IPS DF 6.9 (cell line): ENCODE results near the gene ZPLD1.

ENCODE experiments used
- DNase-seq: peaks from one replicate; pipeline ENCODE4 v3.0.0-alpha.2; 2013; ENCODE audit warnings: low read depth, low spot score
- H3K27ac ChIP-seq: one replicate; pipeline ENCODE4 v1.5.1; 2013; ENCODE audit warnings: low read length, control low read depth
- H3K27me3 ChIP-seq: 2 replicates; pipeline ENCODE4 v1.6.1; 2013; ENCODE audit warnings: mild to moderate bottlenecking, low read length; ENCODE audit not compliant: control insufficient read depth, insufficient read depth
- H3K36me3 ChIP-seq: 2 replicates; pipeline ENCODE4 v1.6.1; 2013; ENCODE audit warnings: low read length; ENCODE audit not compliant: control insufficient read depth, insufficient read depth
- H3K4me1 ChIP-seq: 2 replicates; pipeline ENCODE4 v1.6.1; 2013; ENCODE audit warnings: low read length; ENCODE audit not compliant: control insufficient read depth, insufficient read depth
- H3K4me3 ChIP-seq: 2 replicates; pipeline ENCODE4 v1.5.1; 2013; ENCODE audit warnings: mild to moderate bottlenecking, low read length
- H3K9me3 ChIP-seq: 2 replicates; pipeline ENCODE4 v1.6.1; 2013; ENCODE audit warnings: low read length, inconsistent platforms; ENCODE audit not compliant: control insufficient read depth, insufficient read depth
- WGBS: extraction: QIAGEN DNeasy Blood & Tissue Kit; methylation state at CpG from one replicate; pipeline ENCODE4 v1.1.7; 2013; ENCODE audit warnings: mixed read lengths, missing lambda C conversion rate; ENCODE audit not compliant: insufficient read length, insufficient coverage; 5-methylcytosine and 5-hydroxymethylcytosine counted together

Gene ZPLD1

GRCh38 chr3:102434715-102435114 is at the start of gene ZPLD1:
Gene ZPLD1 (plus strand): TSS chr3:102435015. CDS start chr3:102438488, 3,473 bp downstream.
- no peaks in the 10 kb centered on the region for H3K27me3 ChIP-seq
- no peaks in the 10 kb centered on the region for H3K36me3 ChIP-seq
- H3K27ac ChIP-seq: no peak within 1 kb of the TSS
- no peaks in the 10 kb centered on the region for H3K4me1 ChIP-seq
- no peak within 1 kb of the TSS for H3K4me3 ChIP-seq
- no peak for DNase-seq
- H3K9me3 ChIP-seq: no peaks in the 10 kb centered on the region

- no peaks in the 10 kb centered on the region for H3K27me3 ChIP-seq
- no peaks in the 10 kb centered on the region for H3K9me3 ChIP-seq
- DNase-seq: no peak
- no peaks in the 10 kb centered on the region for H3K4me1 ChIP-seq
- WGBS: no CpG with 5 or more reads among the region's 7 CpGs
- H3K36me3 ChIP-seq: no peaks in the 10 kb centered on the region
- H3K4me3 ChIP-seq: no peak overlapping the region
- no peak overlapping the region for H3K27ac ChIP-seq
Observed at GRCh38 chr3:102390171-102390864, 44.5 kb upstream of the ZPLD1 start.

GRCh38 chr3:102390916-102391315 is 43.9 kb upstream of the ZPLD1 start:
- H3K27ac ChIP-seq: no peak overlapping the region
- H3K4me1 ChIP-seq: no peaks in the 10 kb centered on the region
- no peaks in the 10 kb centered on the region for H3K36me3 ChIP-seq
- DNase-seq: no peak
- H3K27me3 ChIP-seq: no peaks in the 10 kb centered on the region
- no peak overlapping the region for H3K4me3 ChIP-seq
- H3K9me3 ChIP-seq: no peaks in the 10 kb centered on the region
- WGBS: no CpG with 5 or more reads among the region's 1 CpG

GRCh38 chr3:102391491-102391890 is 43.3 kb upstream of the ZPLD1 start:
- H3K36me3 ChIP-seq: no peaks in the 10 kb centered on the region
- no peaks in the 10 kb centered on the region for H3K9me3 ChIP-seq
- H3K4me3 ChIP-seq: no peak overlapping the region
- H3K27ac ChIP-seq: no peak overlapping the region
- no peaks in the 10 kb centered on the region for H3K27me3 ChIP-seq
- WGBS: no CpG with 5 or more reads among the region's 2 CpGs
- DNase-seq: no peak
- no peaks in the 10 kb centered on the region for H3K4me1 ChIP-seq

DNA sequence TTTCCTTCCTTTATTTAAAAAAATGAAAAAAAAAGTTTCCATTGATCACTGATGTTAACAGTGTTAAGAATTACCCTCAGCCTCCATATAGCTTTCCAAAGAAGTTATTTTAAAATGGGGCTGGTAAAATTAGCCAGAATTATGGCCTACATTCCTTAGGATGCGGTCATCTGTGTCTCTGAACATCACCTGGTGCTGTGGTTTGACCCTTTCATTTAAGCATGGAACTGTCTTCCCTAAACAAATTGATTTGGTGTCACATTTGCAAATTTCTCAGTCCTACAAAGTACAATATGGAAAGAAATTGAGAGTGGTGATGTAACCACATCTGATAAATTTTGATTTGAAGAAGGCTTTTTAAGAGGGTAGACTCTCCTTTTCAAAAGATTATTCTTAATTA is 40.3 kb upstream of the ZPLD1 start:
- no peak for DNase-seq
- H3K27ac ChIP-seq: no peak overlapping the region
- H3K36me3 ChIP-seq: no peaks in the 10 kb centered on the region
- H3K27me3 ChIP-seq: no peaks in the 10 kb centered on the region
- no CpG with 5 or more reads among the region's 1 CpG for WGBS
- no peaks in the 10 kb centered on the region for H3K4me1 ChIP-seq
- H3K9me3 ChIP-seq: no peaks in the 10 kb centered on the region
- H3K4me3 ChIP-seq: no peak overlapping the region

- no peaks in the 10 kb centered on the region for H3K9me3 ChIP-seq
- no CpG with 5 or more reads among the region's 1 CpG for WGBS
- H3K27ac ChIP-seq: no peak overlapping the region
- no peak for DNase-seq
- H3K36me3 ChIP-seq: no peaks in the 10 kb centered on the region
- no peaks in the 10 kb centered on the region for H3K4me1 ChIP-seq
- H3K4me3 ChIP-seq: no peak overlapping the region
- no peaks in the 10 kb centered on the region for H3K27me3 ChIP-seq
Observed at GRCh38 chr3:102398176-102398575, 36.6 kb upstream of the ZPLD1 start.

GRCh38 chr3:102398666-102399065 is 36.1 kb upstream of the ZPLD1 start:
- Histone ChIP-seq H3K36me3 (no peaks in the 10 kb centered on the region), H3K27ac (no peak overlapping the region), H3K9me3 (no peaks in the 10 kb centered on the region), H3K4me1 (no peaks in the 10 kb centered on the region), H3K27me3 (no peaks in the 10 kb centered on the region), H3K4me3 (no peak overlapping the region)
- WGBS: no CpG with 5 or more reads among the region's 5 CpGs
- no peak for DNase-seq

DNA sequence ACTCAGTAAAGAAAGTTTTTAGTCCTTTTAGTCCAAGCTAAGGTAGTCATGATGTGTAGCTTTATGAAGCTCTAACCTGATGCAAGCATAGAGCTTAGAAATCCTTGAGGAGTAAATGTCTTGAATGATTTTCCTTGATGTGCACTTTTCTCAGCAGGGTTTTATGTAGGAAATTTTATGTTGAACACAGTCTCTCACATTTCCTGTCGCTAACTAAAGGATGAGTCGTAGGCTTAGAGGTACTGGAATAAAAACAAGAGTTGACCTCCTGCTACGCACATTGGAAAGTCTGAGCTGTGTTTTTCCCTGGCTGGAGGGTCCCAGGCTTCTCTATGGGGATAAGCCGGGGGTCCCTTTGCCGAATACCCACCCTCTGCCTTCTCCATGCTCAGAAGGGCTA is 34.7 kb upstream of the ZPLD1 start:
- Histone ChIP-seq H3K4me3 (no peak overlapping the region), H3K27ac (no peak overlapping the region), H3K27me3 (no peaks in the 10 kb centered on the region), H3K9me3 (no peaks in the 10 kb centered on the region), H3K4me1 (no peaks in the 10 kb centered on the region), H3K36me3 (no peaks in the 10 kb centered on the region)
- DNase-seq: no peak
- no CpG with 5 or more reads among the region's 5 CpGs for WGBS

DNA sequence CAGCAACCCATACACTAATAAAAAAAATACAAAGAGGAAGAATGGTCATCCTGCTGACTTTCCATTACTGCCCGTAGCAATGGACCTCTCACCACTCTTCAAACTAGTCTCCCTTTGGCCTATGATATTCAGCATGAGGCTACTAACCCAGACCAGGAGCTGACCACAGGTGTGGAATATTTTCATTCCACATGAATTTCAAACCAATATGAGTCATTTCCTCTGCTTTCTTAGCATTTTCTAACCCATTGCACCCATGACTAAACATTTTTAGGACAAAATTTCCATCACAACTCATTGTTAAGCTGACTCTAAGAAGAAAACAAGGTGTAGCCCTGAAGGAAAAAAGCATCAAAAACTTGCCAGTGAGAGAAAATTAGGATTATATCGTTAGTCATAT is 34.0 kb upstream of the ZPLD1 start:
- Histone ChIP-seq H3K27ac (no peak overlapping the region), H3K9me3 (no peaks in the 10 kb centered on the region), H3K4me3 (no peak overlapping the region), H3K36me3 (no peaks in the 10 kb centered on the region), H3K27me3 (no peaks in the 10 kb centered on the region), H3K4me1 (no peaks in the 10 kb centered on the region)
- DNase-seq: no peak
- WGBS: no CpG with 5 or more reads among the region's 2 CpGs

DNA sequence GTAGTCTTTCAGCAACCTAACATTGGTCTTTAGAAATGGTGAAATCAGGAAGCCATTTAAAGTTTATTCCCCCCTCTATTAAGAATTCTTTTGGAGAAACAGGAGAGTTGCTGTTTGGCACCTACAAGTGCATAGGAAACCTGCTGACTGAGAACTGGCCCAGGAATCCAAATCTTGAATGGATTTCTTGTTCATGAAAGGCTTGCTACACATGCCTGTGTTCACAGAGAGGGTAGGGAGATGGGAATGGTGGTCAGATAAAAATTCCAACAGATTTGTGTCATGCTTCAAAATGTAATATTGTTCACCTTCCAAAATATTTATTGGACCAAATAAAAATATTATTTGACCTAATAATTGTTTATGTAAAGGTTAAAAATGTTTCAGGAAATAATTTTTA is 24.2 kb upstream of the ZPLD1 start:
- no peaks in the 10 kb centered on the region for H3K4me1 ChIP-seq
- no peak overlapping the region for H3K4me3 ChIP-seq
- H3K9me3 ChIP-seq: no peaks in the 10 kb centered on the region
- no peak for DNase-seq
- no peaks in the 10 kb centered on the region for H3K36me3 ChIP-seq
- H3K27ac ChIP-seq: no peak overlapping the region
- H3K27me3 ChIP-seq: no peaks in the 10 kb centered on the region

DNA sequence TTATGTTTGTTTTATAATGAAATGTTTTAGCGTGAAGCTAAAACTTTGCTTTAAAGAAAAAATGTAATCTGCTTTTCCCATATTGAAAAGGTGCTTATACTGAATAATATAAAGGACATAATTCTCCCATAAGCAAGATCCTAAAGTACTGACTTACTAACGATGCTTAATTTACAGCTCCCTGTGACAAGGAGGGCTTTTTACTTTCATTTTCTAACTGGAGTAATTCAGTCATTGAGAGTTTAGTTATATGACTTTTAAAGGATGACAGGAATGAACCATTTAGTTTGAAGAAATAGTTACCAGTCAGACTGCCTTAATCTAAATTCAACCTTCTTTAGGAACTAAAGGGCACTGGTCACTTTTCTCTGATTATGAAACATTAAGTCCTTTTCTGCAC is 19.3 kb upstream of the ZPLD1 start:
- Histone ChIP-seq H3K9me3 (no peaks in the 10 kb centered on the region), H3K27ac (no peak overlapping the region), H3K4me1 (no peaks in the 10 kb centered on the region), H3K4me3 (no peak overlapping the region), H3K27me3 (no peaks in the 10 kb centered on the region), H3K36me3 (no peaks in the 10 kb centered on the region)
- 100% methylated on average over 1 of the region's 2 CpGs for WGBS
- DNase-seq: no peak
